Placental pericyte (primary cell): ENCODE results near the gene SF3A1. TPM values are rescaled to one million over a fixed set of nuclear protein-coding genes. Genes with fewer than 3 reads are reported as not detected.

ENCODE experiments used
- total RNA-seq: library from RNA; depleted of rRNA; stranded (reverse); fragments of >200 nt; gene quantifications from 2 replicates; pipeline ENCODE4 v1.2.3, GENCODE V29; 2012

SF3A1 gene, protein sequence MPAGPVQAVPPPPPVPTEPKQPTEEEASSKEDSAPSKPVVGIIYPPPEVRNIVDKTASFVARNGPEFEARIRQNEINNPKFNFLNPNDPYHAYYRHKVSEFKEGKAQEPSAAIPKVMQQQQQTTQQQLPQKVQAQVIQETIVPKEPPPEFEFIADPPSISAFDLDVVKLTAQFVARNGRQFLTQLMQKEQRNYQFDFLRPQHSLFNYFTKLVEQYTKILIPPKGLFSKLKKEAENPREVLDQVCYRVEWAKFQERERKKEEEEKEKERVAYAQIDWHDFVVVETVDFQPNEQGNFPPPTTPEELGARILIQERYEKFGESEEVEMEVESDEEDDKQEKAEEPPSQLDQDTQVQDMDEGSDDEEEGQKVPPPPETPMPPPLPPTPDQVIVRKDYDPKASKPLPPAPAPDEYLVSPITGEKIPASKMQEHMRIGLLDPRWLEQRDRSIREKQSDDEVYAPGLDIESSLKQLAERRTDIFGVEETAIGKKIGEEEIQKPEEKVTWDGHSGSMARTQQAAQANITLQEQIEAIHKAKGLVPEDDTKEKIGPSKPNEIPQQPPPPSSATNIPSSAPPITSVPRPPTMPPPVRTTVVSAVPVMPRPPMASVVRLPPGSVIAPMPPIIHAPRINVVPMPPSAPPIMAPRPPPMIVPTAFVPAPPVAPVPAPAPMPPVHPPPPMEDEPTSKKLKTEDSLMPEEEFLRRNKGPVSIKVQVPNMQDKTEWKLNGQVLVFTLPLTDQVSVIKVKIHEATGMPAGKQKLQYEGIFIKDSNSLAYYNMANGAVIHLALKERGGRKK
- total RNA-seq = 41.1 and 54.8 TPM in 2 replicates

DNA sequence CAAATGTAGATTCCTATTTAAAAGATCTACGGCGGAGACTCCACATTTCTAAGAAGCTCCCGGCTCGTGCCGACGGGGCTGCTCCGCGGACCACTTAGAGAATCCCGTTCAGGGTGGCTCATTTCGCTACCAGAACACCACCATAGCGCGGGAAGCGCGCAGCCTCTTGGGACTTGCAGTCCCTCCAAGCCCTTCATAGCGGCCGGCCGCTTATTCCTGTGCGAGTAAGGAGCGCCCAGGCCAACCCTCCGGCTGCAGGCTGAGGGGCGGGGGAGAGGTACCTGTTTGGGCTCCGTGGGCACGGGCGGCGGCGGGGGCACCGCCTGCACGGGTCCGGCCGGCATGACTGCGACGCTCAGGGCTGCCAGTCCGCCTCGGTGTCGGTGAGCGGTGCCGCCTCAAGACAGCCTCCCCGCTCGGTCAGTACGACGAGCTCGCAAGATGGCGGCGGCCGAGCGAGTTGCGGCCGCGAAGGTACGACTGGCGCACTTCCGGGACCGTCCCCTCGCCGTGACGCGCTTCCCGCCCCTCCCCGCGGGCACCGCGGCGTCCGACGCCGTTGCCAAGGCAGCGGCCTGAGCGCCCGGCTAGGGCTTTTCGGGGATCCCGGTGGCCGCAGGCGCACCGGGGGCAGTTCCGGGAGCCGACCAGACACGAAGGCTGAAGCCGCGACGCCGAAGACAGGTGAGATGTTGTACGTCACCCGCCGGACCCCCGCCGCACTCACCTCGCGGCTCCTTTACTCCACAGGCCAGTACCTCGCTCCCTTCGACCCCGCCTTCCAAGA, at the start of gene SF3A1, which contains the start of gene CCDC157:
Gene SF3A1, minus strand, starts transcription at position 446 of the 787 bp plus-strand sequence. Its CDS starts 102 bp downstream, at position 344.
Gene CCDC157, plus strand, starts transcription at position 559 of the 787 bp plus-strand sequence. CDS start 8,994 bp downstream, outside the sequence.

DNA sequence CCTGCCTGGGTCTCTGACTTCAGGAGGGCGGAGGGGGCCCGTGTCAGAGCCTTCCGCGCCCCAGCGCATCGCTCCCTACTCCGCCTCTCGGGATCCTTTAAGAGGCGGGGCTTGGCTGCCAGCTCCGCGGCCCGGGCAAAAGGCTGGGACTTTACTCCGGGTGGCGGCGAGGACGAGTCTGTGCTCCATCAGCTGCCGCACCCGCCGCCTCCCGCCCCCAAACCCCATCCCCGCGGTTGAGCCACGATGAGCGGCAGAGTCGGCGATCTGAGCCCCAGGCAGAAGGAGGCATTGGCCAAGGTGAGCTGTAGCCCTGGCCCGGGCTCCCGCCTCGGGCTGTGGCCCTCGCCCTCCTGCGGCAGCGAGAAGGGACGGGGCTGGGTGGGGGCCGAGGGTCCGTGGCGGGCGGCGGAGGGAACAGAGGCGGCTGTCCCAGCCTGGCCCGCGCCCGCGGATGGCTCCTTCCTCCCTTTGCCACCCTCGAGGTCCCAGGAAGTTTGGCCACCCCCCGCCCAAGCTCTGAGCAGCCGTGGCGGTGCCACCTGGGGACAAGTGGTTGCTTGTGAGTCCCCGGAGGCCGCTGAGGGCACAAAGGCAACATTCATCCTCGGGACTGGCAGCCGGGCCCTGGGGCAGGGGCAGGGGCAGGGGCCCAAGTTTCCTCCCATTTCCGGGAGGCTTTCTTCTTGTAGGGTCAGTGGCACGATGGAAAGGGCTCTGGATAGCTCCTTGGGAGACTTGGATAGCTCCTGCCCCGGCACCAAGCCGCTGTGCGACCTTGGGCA, 40.4 kb upstream of the SF3A1 start, which contains the start of gene SEC14L2:
Gene SEC14L2, plus strand, starts transcription at position 148 of the 785 bp plus-strand sequence. Its CDS starts 99 bp downstream, at position 247.

GRCh38 chr22:30386960-30387827, 30.5 kb upstream of the SF3A1 start, which contains the start of gene RNF215:
Gene RNF215 (minus strand): TSS chr22:30387411. CDS start chr22:30387313, 98 bp downstream.

DNA sequence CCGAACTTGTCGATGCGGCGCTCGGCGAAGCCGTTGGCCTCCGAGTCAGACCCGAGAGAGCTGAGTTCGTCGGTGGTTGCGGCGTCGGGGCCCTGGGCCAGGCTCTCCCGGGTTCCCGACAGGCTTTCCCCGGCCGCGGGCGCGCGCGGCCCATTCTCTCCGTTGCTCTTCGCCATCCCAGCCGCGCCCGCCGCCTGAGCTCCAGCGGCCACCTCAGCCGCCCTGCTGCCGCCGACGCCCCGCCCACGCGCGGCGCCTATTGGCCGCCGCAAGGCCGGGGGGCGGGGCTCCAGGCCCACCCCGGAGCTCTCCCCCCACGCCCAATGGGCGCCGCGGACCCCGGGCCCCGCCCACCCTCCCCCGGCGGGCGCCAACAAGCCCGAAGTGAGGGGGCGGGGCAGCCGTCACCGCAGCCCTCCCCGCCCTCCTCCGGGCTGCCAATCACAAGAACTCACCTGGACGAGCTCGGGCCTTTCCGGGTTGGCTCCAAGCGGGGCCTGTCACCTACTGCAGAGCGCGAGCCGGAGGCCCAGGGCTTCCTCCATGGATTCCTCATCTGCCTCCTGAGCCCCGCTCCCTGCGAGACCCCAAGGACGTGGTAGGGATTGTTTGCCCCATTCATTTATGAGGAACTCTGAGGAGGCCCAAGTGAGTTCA, 29.9 kb downstream of the SF3A1 start, which contains the start of gene TBC1D10A:
Gene TBC1D10A, minus strand, starts transcription at position 236 of the 657 bp plus-strand sequence. Its CDS starts 60 bp downstream, at position 176.

DNA sequence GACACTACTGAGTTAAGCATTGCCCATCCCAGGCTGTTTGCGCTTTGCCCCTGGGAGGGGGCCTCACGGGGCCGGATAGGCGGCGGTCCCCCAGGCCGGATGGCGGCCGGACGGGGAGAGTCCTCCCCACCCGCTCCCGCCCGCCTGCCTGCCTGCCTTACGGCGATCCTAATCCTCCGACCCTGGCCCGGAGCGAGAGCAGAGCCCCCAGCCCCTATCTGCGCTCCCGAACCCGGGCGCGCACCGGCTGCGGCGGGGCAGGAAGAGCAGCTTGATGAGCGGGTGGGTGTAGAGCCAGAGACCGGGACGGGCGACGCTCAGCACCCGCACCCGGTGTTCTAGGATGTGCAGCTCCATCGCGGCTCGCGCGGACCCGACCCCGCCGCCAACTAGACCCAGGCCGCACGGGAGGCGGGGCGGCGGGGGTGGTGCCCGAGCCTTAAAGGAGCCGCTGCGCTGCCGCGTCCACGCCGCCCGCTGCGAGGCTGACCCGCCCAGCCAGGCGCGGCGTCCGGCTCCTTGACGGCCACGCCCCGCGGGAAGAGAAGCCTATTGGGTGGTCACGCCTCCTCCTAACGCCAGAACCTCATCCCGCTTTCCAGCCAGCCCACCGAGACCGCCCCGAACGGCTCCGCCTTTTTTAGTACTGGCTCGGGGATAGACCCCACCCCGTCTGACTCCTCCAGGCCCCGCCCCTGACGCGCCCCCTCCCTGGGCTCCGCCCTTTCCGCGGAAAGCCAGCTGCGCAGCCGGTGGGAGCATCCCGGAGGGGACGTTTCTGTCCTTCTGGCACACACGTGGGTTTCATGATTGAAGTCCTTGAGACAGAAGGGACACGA, 67.3 kb downstream of the SF3A1 start, which contains the start of gene CASTOR1:
Gene CASTOR1, minus strand, starts transcription at position 365 of the 839 bp plus-strand sequence. Its CDS starts 8 bp downstream, at position 357.

Other genes with a start within 250 kb of the SF3A1 start
- 82.9 and 109 TPM in 2 replicates for gene LIF, start 110.1 kb downstream of the SF3A1 start, total RNA-seq
- gene OSM, start 90.0 kb downstream of the SF3A1 start, total RNA-seq = not detected in 2 replicates
- gene CASTOR1, start 67.4 kb downstream of the SF3A1 start, total RNA-seq = 4.7 and 6.1 TPM in 2 replicates
- gene TBC1D10A, start 30.0 kb downstream of the SF3A1 start, total RNA-seq = 28.1 and 30.0 TPM in 2 replicates
- 2.4 TPM in 2 replicates for gene CCDC157, start 113 bp upstream of the SF3A1 start, total RNA-seq
- gene RNF215, start 30.5 kb upstream of the SF3A1 start, total RNA-seq = 21.5 and 32.8 TPM in 2 replicates
- gene SEC14L2, start 40.1 kb upstream of the SF3A1 start, total RNA-seq = 9.8 and 28.8 TPM in 2 replicates
- gene MTFP1, start 68.9 kb upstream of the SF3A1 start, total RNA-seq = 29.6 and 35.0 TPM in 2 replicates
- not detected in 2 replicates for gene SEC14L3, start 115.1 kb upstream of the SF3A1 start, total RNA-seq
- under 0.01 TPM in 1 of 2 replicates, not detected in the other for gene SEC14L4, start 148.8 kb upstream of the SF3A1 start, total RNA-seq
- not detected in 2 replicates for gene SEC14L6, start 189.8 kb upstream of the SF3A1 start, total RNA-seq
- not detected in 2 replicates for gene GAL3ST1, start 217.8 kb upstream of the SF3A1 start, total RNA-seq
- 87.3 and 108 TPM in 2 replicates for gene PES1, start 235.0 kb upstream of the SF3A1 start, total RNA-seq